ENCODE results near the gene RNF26. TPM values are rescaled to one million over a fixed set of nuclear protein-coding genes. Genes with fewer than 3 reads are reported as not detected.

The RNF26 gene
- total and polyA plus RNA-seq, 2 donors (not counting 3 experiments of a cell fraction or from before 2014, with no cell fraction given): 40.1 to 43.8 TPM

- no peak overlapping the region for H3K4me3 ChIP-seq (replicated peaks in 1 of 3; ENCODE audit: insufficient read depth in 1 of 3, low read depth in 1 of 3, low read length in 3 of 3)
- H3K4me1 ChIP-seq (ENCODE audit: control insufficient read depth, extremely low read depth, insufficient read depth, low read length): peaks cover 51% of the 10 kb centered on the region
- H3K27ac ChIP-seq (ENCODE audit: insufficient read depth, low read depth, low read length): peak overlapping the region; percentile 13
- H3K9ac ChIP-seq (replicated peaks; ENCODE audit: extremely low read depth, insufficient read depth, low read length): peak overlapping the region; percentile 4
- no TSS peak for BruUV-seq (replicated peaks)
- no peaks in the 10 kb centered on the region for H4K20me1 ChIP-seq (replicated peaks; ENCODE audit: control insufficient read depth, extremely low read depth, insufficient read depth, low read length)
- no peaks in the 10 kb centered on the region for H3K36me3 ChIP-seq (ENCODE audit: control insufficient read depth in 2 of 2, extremely low read depth in 1 of 2, insufficient read depth in 2 of 2, low read length in 2 of 2)
- TF ChIP-seq, protein P1, sequence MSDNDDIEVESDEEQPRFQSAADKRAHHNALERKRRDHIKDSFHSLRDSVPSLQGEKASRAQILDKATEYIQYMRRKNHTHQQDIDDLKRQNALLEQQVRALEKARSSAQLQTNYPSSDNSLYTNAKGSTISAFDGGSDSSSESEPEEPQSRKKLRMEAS (IDR thresholded peaks at IDR 0.05; ENCODE audit: insufficient read depth, insufficient read length): no peak
- TF ChIP-seq JUN (IDR thresholded peaks at IDR 0.05; ENCODE audit: borderline replicate concordance, insufficient read depth, insufficient read length, low read depth) (no peak), EZH2 (IDR thresholded peaks at IDR 0.05; ENCODE audit: borderline replicate concordance, low read depth, low read length, severe bottlenecking) (no peak), GATA2 (IDR thresholded peaks at IDR 0.05; ENCODE audit: insufficient read depth, insufficient read length, low read depth, low read length) (no peak), POLR2A (IDR thresholded peaks at IDR 0.05; ENCODE audit: low read depth, low read length) (no peak), MYC (IDR thresholded peaks at IDR 0.05; ENCODE audit: low read depth, low read length) (no peak), FOS (IDR thresholded peaks at IDR 0.05; ENCODE audit: borderline replicate concordance, insufficient read depth, low read length) (no peak), POLR2AphosphoS5 (IDR thresholded peaks at IDR 0.05; ENCODE audit: insufficient read depth, low read depth, low read length) (no peak)
- TF ChIP-seq, protein P2, sequence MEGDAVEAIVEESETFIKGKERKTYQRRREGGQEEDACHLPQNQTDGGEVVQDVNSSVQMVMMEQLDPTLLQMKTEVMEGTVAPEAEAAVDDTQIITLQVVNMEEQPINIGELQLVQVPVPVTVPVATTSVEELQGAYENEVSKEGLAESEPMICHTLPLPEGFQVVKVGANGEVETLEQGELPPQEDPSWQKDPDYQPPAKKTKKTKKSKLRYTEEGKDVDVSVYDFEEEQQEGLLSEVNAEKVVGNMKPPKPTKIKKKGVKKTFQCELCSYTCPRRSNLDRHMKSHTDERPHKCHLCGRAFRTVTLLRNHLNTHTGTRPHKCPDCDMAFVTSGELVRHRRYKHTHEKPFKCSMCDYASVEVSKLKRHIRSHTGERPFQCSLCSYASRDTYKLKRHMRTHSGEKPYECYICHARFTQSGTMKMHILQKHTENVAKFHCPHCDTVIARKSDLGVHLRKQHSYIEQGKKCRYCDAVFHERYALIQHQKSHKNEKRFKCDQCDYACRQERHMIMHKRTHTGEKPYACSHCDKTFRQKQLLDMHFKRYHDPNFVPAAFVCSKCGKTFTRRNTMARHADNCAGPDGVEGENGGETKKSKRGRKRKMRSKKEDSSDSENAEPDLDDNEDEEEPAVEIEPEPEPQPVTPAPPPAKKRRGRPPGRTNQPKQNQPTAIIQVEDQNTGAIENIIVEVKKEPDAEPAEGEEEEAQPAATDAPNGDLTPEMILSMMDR (IDR thresholded peaks at IDR 0.05; ENCODE audit: extremely low read depth in 1 of 2, insufficient read depth in 1 of 2, low read depth in 1 of 2, low read length in 2 of 2): no peak
- dilution Hi-C loops (cut with MboI; ENCODE audit: extremely low pct_ligation_motif_present, low sequenced_read_pairs): no loop called here
- FAIRE-seq (peak; percentile 26), DNase-seq (ENCODE audit: low read depth, low spot score) (peak; percentile 31)
- H2AFZ ChIP-seq (ENCODE audit: low read depth, low read length): peak overlapping the region; percentile 33
- ChIA-PET POLR2A (no interaction called here), CTCF (interaction anchor here (0.9 to 15.9 kb wide), 17 partner anchors 10 to 257 kb away, joined by 3 to 301 read pairs (median 4); partner anchors contain the start of genes ABCG4, C1QTNF5, CBL and DPAGT1)
- peaks cover 3% of the 10 kb centered on the region for H3K79me2 ChIP-seq (ENCODE audit: control insufficient read depth, insufficient read depth, low read length)
- no peaks in the 10 kb centered on the region for H3K9me3 ChIP-seq (replicated peaks; ENCODE audit: control insufficient read depth, insufficient read depth, low read length)
- peak overlapping the region; percentile 5 for H3K4me2 ChIP-seq (ENCODE audit: insufficient read depth, low read length)
- no peaks in the 10 kb centered on the region for H3K27me3 ChIP-seq (ENCODE audit: control insufficient read depth in 2 of 2, insufficient read depth in 2 of 2, low read length in 2 of 2)
- intact Hi-C loops (cut with micrococcal nuclease): no loop called here
- no peaks in the 10 kb centered on the region for H3K9me1 ChIP-seq (replicated peaks; ENCODE audit: control insufficient read depth, extremely low read depth, insufficient read depth, low read length)
Measured at GRCh38 chr11:119322360-119322739, 12.0 kb upstream of the RNF26 start.
